ENCODE measurements around the gene IFITM10. TPM values are rescaled to one million over a fixed set of nuclear protein-coding genes. Genes with fewer than 3 reads are reported as not detected.
"Not testable (repeated sequence)": the region's sequence is repeated elsewhere in the genome, so short reads cannot be mapped to it uniquely, and the experiment has no call there.

Gene IFITM10
- polyA plus RNA-seq, 3 donors = 0.11 to 0.30 (median 0.14) TPM

DNA sequence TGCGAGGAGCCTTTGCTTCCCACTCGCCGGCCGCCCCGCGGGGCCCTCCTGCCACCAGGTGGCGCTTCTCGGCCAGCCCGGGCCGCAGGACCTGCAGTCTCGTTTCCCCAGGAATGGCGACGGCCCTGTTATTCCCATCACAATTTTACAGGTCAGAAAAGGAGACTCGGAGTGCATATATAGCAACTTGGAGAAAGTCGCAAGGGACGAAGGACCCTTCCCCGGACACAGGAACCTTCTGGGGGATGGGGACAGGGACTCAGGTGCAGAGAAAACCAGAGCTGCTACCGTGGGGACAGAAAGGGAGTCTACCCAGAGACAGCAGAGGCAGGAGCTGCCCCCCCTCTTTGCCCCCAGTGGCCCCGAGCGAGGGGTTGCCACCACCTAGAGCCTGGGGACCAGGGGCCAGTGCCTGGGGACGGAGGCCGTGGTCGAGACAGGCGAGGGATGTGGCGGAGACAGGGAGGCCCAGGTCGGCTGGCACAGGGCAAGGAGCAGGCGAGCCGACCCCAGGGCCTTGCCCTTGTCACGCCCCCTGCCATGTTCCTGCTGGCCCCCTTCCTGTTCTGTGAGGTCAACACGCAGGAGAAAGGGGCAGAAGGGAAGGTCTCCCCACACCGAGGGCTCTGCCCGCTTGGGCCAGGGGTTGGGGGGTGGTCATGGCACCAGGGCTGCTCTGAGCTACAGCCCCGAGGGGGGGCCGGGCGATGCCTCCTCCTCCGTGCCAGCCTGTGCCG, 56.9 kb downstream of the IFITM10 start:
- peak; percentile 61 to 68 (median 67) for DNase-seq (ENCODE audit: low read depth in 3 of 3, low spot score in 2 of 3)

DNA sequence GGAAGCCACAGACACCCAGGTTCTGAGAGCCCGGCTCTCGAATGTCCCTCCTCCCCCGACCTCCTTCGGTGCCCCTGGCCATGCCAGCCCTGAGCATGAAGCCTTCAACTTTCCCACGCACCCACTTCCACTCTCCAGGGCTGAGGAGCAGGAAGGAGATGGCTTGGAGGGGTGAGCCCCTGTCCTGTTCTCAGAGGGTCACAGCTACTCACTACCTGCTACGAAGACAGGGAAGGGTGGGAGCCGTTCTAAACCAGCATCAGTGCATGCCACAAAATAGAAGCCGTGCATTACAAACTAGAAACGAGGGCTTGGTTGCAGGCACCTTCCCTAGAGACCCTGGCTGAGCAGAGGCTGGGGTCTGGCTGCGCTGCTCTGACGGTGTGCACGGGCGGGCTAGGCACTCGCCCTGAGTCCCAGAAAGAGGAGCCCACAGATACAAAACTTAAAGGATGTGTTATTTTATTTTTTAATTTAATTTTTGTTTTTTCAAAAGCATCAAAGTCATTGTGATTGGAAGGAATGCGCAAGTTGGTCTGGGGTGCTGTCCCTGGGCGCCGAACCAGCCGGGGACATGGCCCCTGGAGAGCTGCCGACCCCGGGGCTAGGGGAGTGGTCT, 57.6 kb downstream of the IFITM10 start:
- DNase-seq (ENCODE audit: low read depth in 3 of 3, low spot score in 2 of 3) = no peak

DNA sequence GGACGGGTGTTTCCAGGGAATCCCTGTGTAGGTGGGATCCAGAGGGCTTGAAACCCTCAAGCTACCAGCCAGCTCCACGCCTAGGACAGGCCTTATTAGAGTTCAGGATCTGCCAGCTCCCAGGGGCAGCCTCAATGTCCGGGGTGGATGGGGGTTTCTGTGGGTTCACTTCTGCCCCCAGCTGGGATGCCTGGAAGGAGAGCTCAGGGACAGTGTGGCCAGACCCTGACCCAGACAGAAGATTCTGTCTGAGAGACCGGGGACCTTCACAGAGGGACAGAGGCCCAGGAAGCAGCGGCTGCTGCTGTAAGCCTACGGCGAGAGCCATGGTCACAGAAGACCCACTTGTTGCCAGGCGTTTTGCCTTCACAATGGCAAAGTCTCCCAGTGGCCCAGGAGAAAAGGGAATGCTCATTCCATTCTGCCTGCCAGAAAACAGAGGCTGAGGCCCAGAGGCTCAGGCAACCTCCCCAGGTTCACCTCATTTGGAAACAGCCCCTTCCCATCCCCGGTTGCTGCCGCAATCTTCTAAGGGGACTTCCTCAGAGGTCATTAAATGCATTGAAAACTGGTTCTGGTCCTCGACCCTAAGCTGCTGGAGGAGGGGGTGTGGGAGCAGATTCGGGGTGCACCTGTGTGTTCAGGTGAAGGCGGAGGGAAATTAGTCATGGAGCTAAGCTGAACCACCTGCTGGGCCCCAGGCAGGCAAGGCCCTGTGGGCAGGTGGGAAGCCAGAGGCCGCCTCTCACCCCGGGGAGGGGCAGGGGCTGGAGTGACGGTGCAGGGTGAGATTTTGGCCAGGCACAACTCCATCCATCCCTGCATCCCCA, 58.3 kb downstream of the IFITM10 start:
- no peak for DNase-seq (ENCODE audit: low read depth in 3 of 3, low spot score in 2 of 3)

DNA sequence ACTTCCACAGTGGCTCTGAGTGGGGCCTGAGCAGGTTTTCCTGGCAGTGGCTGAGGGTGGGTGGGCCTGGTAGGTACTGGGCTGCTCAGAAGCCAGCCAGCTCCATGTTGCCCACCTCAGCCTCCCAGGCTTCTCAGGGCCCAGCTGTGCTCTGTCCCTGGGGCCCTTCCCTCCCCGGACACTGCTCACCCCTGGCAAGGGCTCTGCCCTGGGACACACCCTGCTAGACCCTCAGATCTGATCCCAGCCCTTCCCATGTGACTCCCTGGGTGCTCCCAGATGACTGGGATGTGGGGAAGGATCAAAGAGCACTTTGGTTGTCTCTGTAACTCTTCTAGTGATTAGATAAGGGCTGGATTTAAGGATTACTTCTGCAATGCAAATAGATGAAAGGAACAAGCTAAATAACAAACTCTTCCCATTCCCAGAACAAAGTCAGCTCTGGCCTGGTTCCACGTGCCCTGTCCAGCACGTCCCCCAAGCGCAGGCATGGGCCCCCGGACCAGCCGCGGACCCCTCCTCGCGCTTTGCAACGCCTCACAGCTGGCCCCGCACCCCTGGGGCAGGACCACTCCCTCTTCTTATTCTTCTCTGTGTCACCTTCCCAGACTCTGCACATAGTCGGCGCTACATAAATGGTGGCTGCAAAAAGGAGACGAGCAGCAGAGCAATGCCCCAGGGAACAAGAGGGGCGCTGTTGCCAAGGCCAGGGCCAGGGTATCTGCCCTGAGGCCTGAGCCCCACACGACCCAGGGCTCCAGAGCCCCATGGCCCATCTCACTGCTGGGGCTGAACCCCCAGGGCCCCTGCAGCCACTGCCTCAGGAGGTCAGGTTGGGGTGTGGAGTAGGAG, 59.1 kb downstream of the IFITM10 start:
- no peak for DNase-seq (ENCODE audit: low read depth in 3 of 3, low spot score in 2 of 3)

DNA sequence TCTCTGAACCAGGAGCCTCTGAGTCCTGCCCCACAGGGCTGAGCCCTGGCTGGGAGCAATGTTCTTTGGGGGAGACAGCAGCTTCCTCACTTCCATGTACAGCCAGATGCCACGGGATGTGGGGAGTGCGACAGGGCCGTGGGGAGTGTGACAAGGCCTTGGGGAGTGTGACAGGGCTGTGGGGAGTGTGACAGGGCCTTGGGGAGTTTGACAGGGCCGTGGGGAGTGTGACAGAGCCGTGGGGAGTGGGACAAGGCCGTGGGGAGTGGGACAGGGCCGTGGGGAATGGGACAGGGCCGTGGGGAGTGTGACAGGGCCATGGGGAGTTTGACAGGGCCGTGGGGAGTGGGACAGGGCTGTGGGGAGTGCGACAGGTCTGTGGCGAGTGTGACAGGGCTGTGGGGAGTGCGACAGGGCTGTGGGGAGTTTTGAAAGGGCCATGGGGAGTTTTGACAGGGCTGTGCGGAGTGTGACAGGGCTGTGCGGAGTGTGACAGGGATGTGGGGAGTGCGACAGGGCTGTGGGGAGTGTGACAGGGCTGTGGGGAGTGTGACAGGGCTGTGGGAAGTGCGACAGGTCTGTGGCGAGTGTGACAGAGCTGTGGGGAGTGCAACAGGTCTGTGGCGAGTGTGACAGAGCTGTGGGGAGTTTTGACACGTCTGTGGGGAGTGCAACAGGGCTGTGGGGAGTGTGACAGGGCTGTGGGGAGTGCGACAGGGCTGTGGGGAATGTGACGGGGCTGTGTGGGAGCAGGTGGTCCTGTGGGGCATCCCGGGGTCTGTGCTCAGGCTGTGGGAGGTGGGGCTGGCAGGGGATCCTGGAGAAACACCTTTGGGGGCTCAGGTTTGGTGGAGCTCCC, 60.0 kb downstream of the IFITM10 start:
- DNase-seq (ENCODE audit: low read depth in 3 of 3, low spot score in 2 of 3) = no peak

DNA sequence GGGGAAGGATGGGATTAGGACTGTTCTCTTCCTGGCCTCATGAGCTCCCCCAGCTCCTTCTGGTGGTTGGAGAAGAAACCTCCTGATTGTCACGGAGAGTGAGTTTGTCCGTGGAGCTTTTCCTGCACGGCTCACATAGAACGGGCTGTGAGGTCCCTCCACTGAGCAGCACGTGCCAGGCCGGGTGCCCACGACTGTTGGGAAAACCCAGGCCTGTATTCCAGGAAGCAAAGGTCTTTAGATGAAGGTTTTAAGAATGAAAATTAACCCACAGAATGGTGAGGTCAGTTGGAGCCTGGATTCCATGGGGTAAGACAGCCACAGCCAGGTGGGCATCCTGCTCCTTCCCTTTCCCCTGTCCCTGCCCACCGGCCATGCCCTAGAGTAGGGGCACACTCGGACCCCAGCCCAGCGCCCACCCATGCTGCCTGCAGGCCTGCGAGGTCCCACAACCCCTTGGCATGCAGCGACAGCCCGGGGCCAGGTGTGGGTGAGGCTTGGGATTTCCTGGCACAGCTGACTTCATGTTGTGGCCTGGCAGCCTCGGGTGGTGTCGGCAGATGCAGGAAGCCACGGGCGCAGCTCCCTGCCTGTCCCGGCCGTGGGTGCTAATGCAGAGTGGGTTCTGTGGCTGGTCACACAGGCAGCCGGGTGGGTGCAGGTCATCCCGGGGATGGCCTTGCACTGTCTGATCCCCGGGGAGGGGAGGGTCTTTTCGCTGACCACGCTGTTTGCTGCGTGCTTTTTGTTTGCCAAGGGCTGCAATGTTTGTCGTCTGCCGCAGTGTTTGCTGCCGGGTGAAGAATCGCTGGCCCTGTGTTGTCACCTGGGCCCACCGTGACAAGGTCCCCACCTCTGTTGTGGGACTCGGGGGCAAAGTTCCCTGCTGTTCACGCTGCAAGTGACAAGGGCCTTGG, 60.9 kb downstream of the IFITM10 start:
- not testable (repeated sequence) for DNase-seq (ENCODE audit: low read depth in 3 of 3, low spot score in 2 of 3)

DNA sequence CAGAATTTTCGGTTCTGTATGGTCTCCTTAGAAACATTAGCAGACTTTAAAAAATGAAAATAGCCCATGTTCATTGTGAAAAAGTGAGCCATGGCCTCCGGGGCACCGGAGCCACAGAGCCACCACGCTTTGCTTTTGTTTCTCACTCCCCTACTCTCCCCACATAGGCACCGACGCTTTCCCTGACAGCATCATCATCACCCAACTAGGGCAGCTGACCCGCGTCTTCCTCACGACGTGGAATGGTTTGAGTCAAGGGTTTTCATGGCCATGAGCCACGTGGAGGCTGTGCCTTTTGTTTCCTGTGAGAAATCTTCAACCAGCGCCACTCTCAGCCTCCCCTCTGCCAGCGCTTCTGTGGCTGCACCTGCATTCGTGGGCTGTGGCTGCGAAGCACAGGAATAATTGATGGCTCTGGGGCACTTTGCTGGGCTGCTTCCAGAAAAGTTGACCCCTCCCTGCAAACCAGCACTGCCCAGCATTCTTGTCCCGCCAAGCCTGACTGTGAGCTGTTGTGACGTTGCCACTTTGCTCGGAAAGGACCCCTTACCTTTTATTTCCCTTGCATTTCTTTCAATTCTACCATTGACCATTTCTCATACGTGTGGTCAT, 62.0 kb downstream of the IFITM10 start:
- DNase-seq (ENCODE audit: low read depth in 3 of 3, low spot score in 2 of 3) = not testable (repeated sequence)

DNA sequence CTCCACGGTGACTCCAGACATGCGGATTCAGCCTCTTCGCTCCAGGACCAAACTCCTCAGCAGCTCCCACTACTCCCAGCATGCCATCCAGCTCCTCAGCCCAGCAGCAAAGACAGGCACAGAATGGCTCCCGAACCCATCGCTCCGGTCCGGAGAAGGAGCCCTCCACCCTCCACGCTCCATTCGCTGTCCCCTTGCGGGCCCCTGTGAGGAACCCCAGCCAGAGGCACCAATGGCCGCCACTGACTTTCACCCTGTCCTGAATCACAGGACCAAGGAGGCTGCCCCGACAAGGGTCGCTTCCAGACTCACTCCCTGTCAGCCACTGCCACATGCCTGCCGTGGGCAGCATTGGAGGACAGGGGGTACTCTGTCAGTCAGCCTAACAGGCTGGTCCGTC, 64.2 kb downstream of the IFITM10 start:
- not testable (repeated sequence) for DNase-seq (ENCODE audit: low read depth in 3 of 3, low spot score in 2 of 3)

DNA sequence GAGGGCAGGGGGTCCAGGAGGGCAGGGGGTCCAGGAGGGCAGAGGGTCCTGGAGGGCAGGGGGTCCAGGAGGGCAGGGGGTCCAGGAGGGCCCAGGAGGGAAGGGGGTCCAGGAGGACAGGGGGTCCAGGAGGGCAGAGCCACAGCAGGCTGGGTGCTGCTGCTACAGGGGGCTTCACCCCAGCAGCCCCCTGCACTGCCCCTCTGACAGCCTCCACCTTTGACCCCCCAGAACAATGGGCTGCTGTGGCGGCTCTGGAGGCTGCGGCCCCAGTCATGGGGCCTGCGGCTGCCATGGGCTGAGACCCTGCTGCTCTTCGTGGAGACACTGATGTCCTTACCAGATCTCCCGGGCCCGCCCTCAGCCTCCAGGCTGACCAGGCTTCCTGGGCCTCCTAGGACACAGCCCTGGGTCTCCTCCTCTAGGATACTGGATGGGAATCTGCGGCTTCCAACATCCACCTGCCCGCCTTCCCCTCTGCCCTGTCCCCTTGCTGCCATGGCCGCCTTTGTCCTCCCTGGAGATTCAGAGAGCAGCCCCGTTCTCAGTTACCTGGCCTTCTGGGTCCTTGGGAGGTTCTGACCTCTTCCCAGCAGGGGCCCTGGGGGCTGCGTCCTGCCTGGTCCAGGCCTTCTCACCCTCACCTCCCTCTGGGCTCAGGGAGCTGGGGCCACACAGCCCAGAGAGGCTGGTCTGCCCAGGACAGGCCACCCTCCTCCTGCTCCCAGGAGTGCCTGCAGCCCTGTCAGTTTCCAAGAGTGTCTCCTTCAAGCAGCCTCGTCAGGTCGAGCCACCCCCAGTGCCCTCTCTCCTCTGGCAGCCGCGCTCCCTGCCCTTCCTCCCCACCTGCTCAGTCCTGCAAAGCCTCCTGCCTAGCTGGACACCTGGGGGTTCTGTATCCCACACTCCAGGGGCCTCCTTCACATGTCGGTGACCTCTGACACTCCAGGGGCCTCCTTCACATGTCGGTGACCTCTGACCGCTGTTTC, 65.2 kb downstream of the IFITM10 start:
- not testable (repeated sequence) for DNase-seq (ENCODE audit: low read depth in 3 of 3, low spot score in 2 of 3)

DNA sequence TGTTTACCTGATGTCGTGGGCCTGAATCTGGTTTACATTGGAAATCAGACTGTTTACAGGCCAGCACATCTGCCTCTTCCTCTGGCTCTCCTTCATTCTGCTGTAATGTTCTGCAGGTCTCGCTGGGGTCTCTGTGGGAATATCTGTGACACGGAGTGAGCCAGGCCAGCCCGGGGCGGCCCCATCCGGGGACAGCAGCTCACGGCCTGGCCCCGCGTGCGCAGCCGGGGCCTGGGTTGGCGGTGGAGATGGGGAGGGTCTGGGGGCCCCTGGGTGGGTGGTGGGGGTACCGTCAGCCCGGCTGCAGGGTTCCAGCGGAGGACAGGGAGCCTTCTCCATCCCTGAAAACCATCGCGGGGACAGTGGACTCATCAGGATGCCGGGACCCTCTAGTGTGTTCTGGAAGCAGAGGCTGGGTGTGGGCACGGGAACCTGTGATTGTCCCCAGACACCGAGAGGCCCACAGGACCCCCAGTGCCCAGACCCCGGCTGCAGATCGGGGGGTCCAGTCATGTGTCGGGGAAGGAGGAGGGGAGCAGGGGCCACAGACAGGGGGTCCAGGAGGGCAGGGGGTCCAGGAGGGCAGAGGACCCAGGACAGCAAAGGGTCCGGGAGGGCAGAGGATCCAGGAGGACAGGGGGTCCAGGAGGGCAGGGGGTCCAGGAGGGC, 66.4 kb downstream of the IFITM10 start:
- DNase-seq (ENCODE audit: low read depth in 3 of 3, low spot score in 2 of 3) = not testable (repeated sequence)

DNA sequence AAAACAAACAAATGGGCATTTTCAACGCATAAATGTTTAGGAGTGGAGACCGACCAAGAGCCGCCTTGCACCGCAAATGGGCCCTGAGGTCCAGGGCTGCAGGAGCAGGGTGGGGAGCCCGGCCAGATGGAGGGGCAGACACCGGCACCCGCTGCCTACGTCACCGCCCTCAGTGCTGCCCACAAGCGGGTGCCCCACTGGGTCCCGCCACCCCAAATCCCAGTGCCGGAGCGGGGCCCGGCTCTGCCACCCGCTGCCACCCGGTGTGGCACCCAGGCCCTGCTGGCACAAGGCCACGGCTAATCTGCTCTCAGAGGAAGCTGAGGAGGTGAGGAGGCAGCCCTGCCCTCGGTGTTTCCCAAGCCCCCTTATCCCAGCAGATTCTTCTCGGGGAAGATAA, 67.2 kb downstream of the IFITM10 start:
- DNase-seq (ENCODE audit: low read depth in 3 of 3, low spot score in 2 of 3) = not testable (repeated sequence)

Other genes starting within 250 kb of the IFITM10 start
- gene DUSP8, start 178.3 kb downstream of the IFITM10 start, polyA plus RNA-seq (ENCODE audit: insufficient read length in 3 of 3) = 1 to 10 TPM; 2.2 to 3.0 (median 2.5) TPM
- gene KRTAP5-1, start 165.3 kb downstream of the IFITM10 start, polyA plus RNA-seq (ENCODE audit: insufficient read length in 3 of 3) = under 1 TPM in 1 of 3 donors, not detected in 2; 0.18 TPM
- under 1 TPM in 1 of 3 donors, not detected in 2; 0.21 TPM for gene KRTAP5-2, start 152.3 kb downstream of the IFITM10 start, polyA plus RNA-seq (ENCODE audit: insufficient read length in 3 of 3)
- gene KRTAP5-3, start 142.1 kb downstream of the IFITM10 start, polyA plus RNA-seq (ENCODE audit: insufficient read length in 3 of 3) = not detected
- gene KRTAP5-4, start 128.5 kb downstream of the IFITM10 start, polyA plus RNA-seq (ENCODE audit: insufficient read length in 3 of 3) = not detected
- not detected for gene KRTAP5-5, start 120.8 kb downstream of the IFITM10 start, polyA plus RNA-seq (ENCODE audit: insufficient read length in 3 of 3)
- not detected for gene KRTAP5-6, start 53.4 kb downstream of the IFITM10 start, polyA plus RNA-seq (ENCODE audit: insufficient read length in 3 of 3)
- gene CTSD, start 13.3 kb upstream of the IFITM10 start, polyA plus RNA-seq (ENCODE audit: insufficient read length in 3 of 3) = 100 to 1,000 TPM; 192 to 255 (median 211) TPM
- gene SYT8, start 84.4 kb upstream of the IFITM10 start, polyA plus RNA-seq (ENCODE audit: insufficient read length in 3 of 3) = under 1 TPM in 1 of 3 donors, not detected in 2; 0.33 TPM
- gene TNNI2, start 88.4 kb upstream of the IFITM10 start, polyA plus RNA-seq (ENCODE audit: insufficient read length in 3 of 3) = under 1 TPM; 0.29 to 0.42 (median 0.40) TPM
- gene LSP1, start 102.5 kb upstream of the IFITM10 start, polyA plus RNA-seq (ENCODE audit: insufficient read length in 3 of 3) = 1 to 10 TPM; 4.2 to 4.8 (median 4.8) TPM
- under 1 TPM; 0.04 to 0.07 (median 0.07) TPM for gene PRR33, start 141.3 kb upstream of the IFITM10 start, polyA plus RNA-seq (ENCODE audit: insufficient read length in 3 of 3)
- gene TNNT3, start 169.1 kb upstream of the IFITM10 start, polyA plus RNA-seq (ENCODE audit: insufficient read length in 3 of 3) = 1 to 10 TPM; 5.3 to 7.3 (median 5.9) TPM
- 10 to 100 TPM; 49.9 to 54.0 (median 50.6) TPM for gene MRPL23, start 196.7 kb upstream of the IFITM10 start, polyA plus RNA-seq (ENCODE audit: insufficient read length in 3 of 3)
- 1,000 to 10,000 TPM; 2,355 to 2,928 (median 2,601) TPM for gene H19, start 247.2 kb upstream of the IFITM10 start, polyA plus RNA-seq (ENCODE audit: insufficient read length in 3 of 3)